Panc1 (cell line): ENCODE results near the gene ZCCHC8.

Source experiments
- POLR2AphosphoS5 ChIP-seq: IDR thresholded peaks from 2 replicates; pipeline ENCODE4 v1.6.1; 2012; ENCODE audit warnings: mild to moderate bottlenecking, low read depth, low read length, moderate library complexity
- SIN3A ChIP-seq: IDR thresholded peaks from 2 replicates; pipeline ENCODE4 v1.6.1; 2012; ENCODE audit warnings: low read depth, mild to moderate bottlenecking, low read length, moderate library complexity, borderline replicate concordance; ENCODE audit not compliant: insufficient read depth
- TF ChIP-seq, protein P1 (sequence below): fragments of 450-650 bp; IDR thresholded peaks from 2 replicates; pipeline ENCODE4 v1.5.1; 2017; ENCODE audit warnings: mild to moderate bottlenecking
- TF ChIP-seq, protein P2 (sequence below), 2 experiments: IDR thresholded peaks; 2 replicates each; pipeline ENCODE4 v1.6.1; 2011 to 2012; ENCODE audit warnings: low read depth in 2 of 2, control low read depth in 1 of 2, low read length in 1 of 2, mild to moderate bottlenecking in 1 of 2, moderate library complexity in 1 of 2; ENCODE audit not compliant: insufficient read depth in 1 of 2

- TF ChIP-seq, protein P1, sequence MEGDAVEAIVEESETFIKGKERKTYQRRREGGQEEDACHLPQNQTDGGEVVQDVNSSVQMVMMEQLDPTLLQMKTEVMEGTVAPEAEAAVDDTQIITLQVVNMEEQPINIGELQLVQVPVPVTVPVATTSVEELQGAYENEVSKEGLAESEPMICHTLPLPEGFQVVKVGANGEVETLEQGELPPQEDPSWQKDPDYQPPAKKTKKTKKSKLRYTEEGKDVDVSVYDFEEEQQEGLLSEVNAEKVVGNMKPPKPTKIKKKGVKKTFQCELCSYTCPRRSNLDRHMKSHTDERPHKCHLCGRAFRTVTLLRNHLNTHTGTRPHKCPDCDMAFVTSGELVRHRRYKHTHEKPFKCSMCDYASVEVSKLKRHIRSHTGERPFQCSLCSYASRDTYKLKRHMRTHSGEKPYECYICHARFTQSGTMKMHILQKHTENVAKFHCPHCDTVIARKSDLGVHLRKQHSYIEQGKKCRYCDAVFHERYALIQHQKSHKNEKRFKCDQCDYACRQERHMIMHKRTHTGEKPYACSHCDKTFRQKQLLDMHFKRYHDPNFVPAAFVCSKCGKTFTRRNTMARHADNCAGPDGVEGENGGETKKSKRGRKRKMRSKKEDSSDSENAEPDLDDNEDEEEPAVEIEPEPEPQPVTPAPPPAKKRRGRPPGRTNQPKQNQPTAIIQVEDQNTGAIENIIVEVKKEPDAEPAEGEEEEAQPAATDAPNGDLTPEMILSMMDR = no peak
- TF ChIP-seq, protein P2, sequence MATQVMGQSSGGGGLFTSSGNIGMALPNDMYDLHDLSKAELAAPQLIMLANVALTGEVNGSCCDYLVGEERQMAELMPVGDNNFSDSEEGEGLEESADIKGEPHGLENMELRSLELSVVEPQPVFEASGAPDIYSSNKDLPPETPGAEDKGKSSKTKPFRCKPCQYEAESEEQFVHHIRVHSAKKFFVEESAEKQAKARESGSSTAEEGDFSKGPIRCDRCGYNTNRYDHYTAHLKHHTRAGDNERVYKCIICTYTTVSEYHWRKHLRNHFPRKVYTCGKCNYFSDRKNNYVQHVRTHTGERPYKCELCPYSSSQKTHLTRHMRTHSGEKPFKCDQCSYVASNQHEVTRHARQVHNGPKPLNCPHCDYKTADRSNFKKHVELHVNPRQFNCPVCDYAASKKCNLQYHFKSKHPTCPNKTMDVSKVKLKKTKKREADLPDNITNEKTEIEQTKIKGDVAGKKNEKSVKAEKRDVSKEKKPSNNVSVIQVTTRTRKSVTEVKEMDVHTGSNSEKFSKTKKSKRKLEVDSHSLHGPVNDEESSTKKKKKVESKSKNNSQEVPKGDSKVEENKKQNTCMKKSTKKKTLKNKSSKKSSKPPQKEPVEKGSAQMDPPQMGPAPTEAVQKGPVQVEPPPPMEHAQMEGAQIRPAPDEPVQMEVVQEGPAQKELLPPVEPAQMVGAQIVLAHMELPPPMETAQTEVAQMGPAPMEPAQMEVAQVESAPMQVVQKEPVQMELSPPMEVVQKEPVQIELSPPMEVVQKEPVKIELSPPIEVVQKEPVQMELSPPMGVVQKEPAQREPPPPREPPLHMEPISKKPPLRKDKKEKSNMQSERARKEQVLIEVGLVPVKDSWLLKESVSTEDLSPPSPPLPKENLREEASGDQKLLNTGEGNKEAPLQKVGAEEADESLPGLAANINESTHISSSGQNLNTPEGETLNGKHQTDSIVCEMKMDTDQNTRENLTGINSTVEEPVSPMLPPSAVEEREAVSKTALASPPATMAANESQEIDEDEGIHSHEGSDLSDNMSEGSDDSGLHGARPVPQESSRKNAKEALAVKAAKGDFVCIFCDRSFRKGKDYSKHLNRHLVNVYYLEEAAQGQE (IDR thresholded peaks at IDR 0.05; ENCODE audit: insufficient read depth in 1 of 2, low read depth in 2 of 2, low read length in 1 of 2) = no peak
- no peak for TF ChIP-seq SIN3A
- TF ChIP-seq POLR2AphosphoS5 = no peak
Measured at GRCh38 chr12:122537021-122537420, 36.3 kb upstream of the ZCCHC8 start.
